Measurements from ENCODE around the gene GYG2. TPM values are rescaled to one million over a fixed set of nuclear protein-coding genes. Genes with fewer than 3 reads are reported as not detected.
A peak's percentile ranks its signal among the peaks of the same experiment; 100 is the strongest.
"Not testable (repeated sequence)": the region's sequence is repeated elsewhere in the genome, so short reads cannot be mapped to it uniquely, and the experiment has no call there.

The GYG2 gene
- total RNA-seq, 2 donors from 2014 or later, result 21.1 to 24.8 TPM

GRCh38 chrX:2804858-2805257 is 23.9 kb upstream of the GYG2 start:
- DNase-seq (peak; percentile 65), ATAC-seq (peak; percentile 87 to 89)
- intact Hi-C loops (cut with DNase I), result not testable (repeated sequence)

DNA sequence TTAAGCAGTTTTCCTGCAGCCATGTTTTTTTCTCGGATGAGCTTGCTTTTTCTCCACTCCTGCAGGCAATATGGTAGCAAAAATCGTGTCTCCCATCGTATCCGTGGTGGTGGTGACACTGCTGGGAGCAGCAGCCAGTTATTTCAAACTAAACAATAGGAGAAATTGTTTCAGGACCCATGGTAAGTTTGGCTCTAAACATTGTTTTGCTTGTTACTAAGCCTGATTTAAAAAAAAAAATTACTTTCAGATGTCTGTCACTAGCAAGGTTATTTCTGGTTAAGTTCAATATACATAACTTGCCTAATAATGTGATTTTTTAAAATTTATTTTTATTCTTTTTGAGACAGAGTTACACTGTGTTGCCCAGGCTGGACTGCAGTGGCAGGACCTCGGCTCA is 17.5 kb upstream of the GYG2 start:
- ATAC-seq (no peak), DNase-seq (no peak)
- intact Hi-C loops (cut with DNase I), result loop anchor here in 1 of 2 donors (5.0 to 10.0 kb wide), 2 partner anchors 169 to 1166 kb away; no protein-coding TSS in a partner anchor

DNA sequence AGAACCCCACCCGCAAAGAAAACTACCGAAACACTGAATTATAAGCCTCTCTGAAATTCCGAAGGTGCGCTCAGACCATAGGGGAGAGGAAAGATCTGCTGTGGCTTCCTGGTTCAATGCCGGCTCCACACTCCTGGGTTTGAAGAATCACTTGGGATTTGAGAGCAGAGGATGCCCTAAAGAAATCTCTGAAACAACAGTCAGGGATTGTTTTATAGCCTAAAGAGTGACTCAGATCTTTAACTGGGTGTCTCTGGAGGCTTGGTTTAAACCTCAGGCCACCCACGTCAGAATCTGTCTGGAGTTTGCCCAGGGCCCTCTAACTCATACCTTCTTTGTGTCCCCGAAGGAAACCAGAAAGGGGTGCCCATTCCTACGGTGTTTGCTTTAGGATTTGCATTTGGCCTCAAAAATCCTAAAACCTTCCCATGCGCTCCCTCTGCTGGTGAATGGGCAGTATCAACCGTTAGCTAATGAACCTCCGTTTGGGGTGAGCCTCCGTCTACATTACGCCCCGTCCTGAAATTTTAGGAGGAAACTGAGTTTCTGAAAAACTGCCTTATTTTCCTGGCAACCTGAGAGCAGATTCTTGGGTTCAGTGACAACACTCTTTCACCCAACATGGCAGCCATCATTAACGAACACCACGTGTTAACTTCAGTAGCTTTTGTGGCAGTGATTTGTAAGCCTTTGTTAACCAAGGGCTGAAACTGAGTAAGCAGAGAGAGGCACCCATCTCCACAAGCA is 16.4 kb upstream of the GYG2 start:
- intact Hi-C loops (cut with DNase I), result loop anchor here in 1 of 2 donors (5.0 to 10.0 kb wide), 2 partner anchors 170 to 1168 kb away; no protein-coding TSS in a partner anchor
- peak; percentile 43 for DNase-seq
- peak; percentile 49 to 61 for ATAC-seq

DNA sequence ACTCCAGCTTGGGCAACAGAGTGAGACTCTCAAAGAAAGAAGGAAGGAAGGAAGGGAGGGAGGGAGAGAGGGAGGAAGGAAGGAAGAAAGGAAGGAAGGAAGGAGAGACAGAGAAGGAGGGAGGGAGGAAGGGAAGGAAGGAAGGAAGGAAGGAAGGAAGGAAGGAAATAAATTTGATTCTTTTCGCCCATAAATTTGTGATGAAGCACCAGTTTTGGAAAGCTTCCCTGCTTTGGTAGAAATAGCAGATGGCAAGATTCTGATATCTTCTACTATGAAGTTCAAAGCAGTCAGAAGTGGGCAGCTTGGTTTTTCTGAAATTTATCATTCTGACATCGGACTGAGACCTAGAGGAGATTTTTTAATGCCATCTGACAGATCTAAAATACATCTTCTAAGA is 11.7 kb upstream of the GYG2 start:
- DNase-seq (no peak), ATAC-seq (no peak)
- intact Hi-C loops (cut with DNase I), result loop anchor here in 1 of 2 donors (10.0 kb wide), 1 partner anchor 1172 kb away; no protein-coding TSS in a partner anchor

DNA sequence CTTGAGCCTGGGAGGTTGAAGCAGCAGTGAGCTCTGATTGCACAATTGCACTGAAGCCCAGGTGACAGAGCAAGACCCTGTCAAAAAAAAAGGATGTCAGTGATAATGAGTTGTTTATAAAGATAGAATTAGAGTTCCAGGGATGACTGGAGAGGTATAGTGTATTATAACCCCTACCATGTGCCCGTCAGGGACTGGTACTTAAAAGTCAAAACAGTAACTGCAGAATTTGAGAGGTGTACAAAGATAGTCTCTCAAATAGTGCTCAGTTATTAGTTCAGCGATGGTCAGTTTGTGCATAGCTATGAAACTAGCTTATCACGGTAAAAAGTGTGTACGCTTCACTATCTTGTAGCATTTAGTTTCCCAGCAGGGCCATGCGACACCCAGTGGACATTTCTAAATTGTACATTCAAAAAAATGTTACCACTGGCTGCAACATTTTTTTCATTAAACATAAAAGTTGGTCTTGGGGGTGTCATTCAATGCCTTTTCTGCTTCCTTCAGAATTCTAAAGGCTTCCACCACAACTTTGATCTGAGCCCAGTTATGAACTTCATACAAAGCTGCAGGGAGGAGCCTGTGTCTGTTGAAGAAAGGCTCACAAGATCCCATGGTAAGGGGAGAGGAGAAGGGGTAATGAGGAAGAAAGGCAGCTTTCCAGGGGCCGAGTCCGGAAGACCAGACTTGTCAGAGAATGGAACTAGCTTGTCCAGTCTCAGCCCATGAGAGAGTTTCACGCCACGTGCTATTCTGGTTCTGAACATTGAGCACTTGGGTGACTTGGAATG is 9.2 kb upstream of the GYG2 start:
- intact Hi-C loops (cut with DNase I), result loop anchor here in 1 of 2 donors (10.0 kb wide), 1 partner anchor 1175 kb away; no protein-coding TSS in a partner anchor
- DNase-seq (no peak), ATAC-seq (no peak)

- no peak for ATAC-seq
- DNase-seq, result no peak
- intact Hi-C loops (cut with DNase I), result no loop called here
Observed at GRCh38 chrX:2820136-2820771, 8.5 kb upstream of the GYG2 start.

GRCh38 chrX:2823795-2824386 is 4.8 kb upstream of the GYG2 start:
- no peak for DNase-seq
- peak; percentile 21 to 73 for ATAC-seq
- intact Hi-C loops (cut with DNase I), result no loop called here

- DNase-seq, result no peak
- intact Hi-C loops (cut with DNase I), result no loop called here
- ATAC-seq, result no peak
Observed at GRCh38 chrX:2824886-2825285, 3.8 kb upstream of the GYG2 start.

DNA sequence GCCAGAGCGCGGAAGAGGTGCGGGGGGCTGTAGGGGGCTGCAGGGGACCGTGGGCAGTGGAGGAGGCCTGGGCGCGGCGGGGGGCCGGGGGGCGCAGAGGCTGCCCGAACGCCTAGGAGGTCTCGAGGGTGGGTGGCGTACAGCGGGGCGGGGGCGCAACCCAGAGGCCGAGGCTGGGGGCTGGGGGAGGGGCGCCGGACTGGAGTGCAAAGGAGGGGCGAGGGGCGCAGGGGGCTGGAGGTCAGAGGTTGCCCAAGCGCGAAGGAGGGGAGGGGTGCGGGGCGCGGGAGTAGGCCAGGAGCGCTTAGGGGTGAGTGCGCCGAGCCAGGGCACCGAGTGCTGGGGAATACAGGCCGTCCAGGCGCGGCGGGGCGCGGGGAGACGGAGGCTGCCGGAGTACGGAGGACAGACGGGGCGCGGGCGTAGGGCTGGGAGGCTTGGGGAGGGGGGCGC is 255 bp downstream of the GYG2 start:
- no peak for DNase-seq

GRCh38 chrX:2829469-2830246 is 928 bp downstream of the GYG2 start:
- ATAC-seq, result no peak
- intact Hi-C loops (cut with DNase I), result no loop called here
- DNase-seq, result no peak

More for the DNA sequence above, 255 bp downstream of the GYG2 start:
- intact Hi-C loops (cut with DNase I), result no loop called here
- peak; percentile 48 to 58 for ATAC-seq

- no peak for DNase-seq
- ATAC-seq, result no peak
- intact Hi-C loops (cut with DNase I), result no loop called here
Observed at GRCh38 chrX:2831471-2832228, 2.9 kb downstream of the GYG2 start.

GRCh38 chrX:2837961-2838360 is 9.2 kb downstream of the GYG2 start:
- no peak for DNase-seq
- ATAC-seq, result no peak
- intact Hi-C loops (cut with DNase I), result no loop called here

DNA sequence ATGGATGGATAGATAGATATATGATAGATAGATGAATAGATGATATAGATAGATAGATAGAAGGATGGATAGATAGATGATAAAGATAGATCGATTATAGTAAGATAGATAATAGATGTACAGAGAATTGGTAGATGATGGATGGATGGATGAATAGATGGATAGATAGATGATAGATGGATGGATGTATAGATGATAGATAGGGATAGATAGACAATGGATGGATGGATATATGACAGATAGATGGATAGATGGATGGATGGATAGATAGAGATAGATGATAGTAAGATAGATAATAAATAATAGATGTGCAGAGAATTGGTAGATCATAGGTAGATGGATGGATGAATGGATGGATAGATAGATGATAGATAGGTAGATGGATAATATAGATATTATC is 12.2 kb downstream of the GYG2 start:
- ATAC-seq, result no peak
- intact Hi-C loops (cut with DNase I), result no loop called here
- DNase-seq, result no peak

DNA sequence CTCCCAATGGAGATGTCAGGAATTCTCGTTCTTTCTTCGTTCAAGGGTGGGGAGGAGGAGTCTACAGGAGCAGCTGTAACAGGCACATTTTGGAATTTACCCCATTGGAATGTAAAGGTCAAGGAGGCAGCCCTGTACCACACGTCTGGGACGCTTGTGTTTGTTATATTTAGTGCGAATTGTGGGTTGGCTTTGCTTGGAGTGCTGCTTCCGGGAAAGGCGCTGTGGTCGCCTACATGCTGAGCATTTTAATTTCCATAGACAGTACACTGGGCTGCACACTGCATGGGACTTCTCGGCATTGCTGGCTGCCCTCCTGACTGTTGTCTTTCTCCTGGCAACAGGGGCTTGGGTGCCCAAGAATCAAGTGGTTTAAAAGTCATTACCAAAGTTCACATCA is 12.8 kb downstream of the GYG2 start:
- intact Hi-C loops (cut with DNase I), result no loop called here
- ATAC-seq, result no peak
- no peak for DNase-seq

DNA sequence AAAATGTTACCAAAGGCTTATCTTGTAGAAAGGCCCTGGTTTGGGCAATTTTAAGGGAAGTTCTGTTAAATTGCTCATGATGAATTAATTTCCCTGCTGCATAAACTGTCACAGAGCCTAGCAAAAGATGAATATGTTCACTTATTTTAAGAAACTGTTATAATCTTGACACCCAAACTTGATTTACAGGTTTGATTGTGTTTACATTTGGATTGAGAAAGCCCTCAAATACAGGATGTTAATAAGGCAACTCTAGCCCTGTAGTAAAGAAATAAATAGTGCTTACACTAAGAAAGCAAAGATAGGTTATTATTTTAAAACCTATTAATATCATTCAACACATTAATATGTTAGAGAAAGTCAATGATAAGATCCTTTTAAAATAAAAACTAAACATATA is 18.3 kb downstream of the GYG2 start:
- ATAC-seq (no peak), DNase-seq (no peak)
- intact Hi-C loops (cut with DNase I), result no loop called here

GRCh38 chrX:2848871-2849301 is 20.2 kb downstream of the GYG2 start:
- peak in 1 of 2 donors; percentile 27 for ATAC-seq

DNA sequence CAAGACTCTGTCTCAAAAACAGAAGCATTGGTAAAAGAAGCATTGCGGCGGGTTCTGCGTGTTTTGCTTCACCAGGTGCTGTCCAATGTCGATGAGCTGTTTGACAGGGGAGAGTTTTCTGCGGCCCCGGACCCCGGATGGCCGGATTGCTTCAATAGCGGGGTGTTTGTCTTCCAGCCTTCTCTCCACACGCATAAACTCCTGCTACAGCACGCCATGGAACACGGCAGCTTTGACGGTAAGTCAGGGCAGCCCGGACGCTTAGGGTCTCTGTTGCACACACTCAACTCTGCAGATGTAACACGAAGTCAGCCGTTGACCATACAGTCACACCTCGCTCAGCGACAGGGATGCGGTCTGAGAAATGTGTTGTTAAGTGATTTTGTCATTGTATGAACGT is 26.2 kb downstream of the GYG2 start:
- no peak for DNase-seq
- no peak for ATAC-seq
- intact Hi-C loops (cut with DNase I), result no loop called here

More at GRCh38 chrX:2848871-2849301, 20.2 kb downstream of the GYG2 start:
- DNase-seq, result no peak
- intact Hi-C loops (cut with DNase I), result no loop called here

GRCh38 chrX:2855761-2856160 is 27.0 kb downstream of the GYG2 start:
- no peak for ATAC-seq
- no peak for DNase-seq
- intact Hi-C loops (cut with DNase I), result no loop called here
